Liver (tissue), 9 donors: ENCODE results near the gene EMP3. TPM values are rescaled to one million over a fixed set of nuclear protein-coding genes. Genes with fewer than 3 reads are reported as not detected.
"Not testable (repeated sequence)": the region's sequence is repeated elsewhere in the genome, so short reads cannot be mapped to it uniquely, and the experiment has no call there.

Source experiments
- DNase-seq: peaks from one replicate; pipeline ENCODE4 v3.0.0-alpha.2; 2017; ENCODE audit warnings: low spot score
- H3K27ac ChIP-seq, 2 donors: one replicate each; pipeline ENCODE4 v1.7.0; 2013; ENCODE audit warnings: inconsistent platforms in 2 of 2, low read length in 2 of 2, control low read depth in 1 of 2, low read depth in 1 of 2, mild to moderate bottlenecking in 1 of 2
- H3K27me3 ChIP-seq, 4 donors: one replicate each; pipeline versions ENCODE4 v1.6.1 to v1.7.0; 2013; ENCODE audit warnings: low read length in 3 of 4, inconsistent platforms in 1 of 4, mild to moderate bottlenecking in 1 of 4, moderate library complexity in 1 of 4; ENCODE audit not compliant: control insufficient read depth in 4 of 4, insufficient read depth in 4 of 4
- H3K36me3 ChIP-seq, 4 donors: one replicate each; pipeline versions ENCODE4 v1.6.1 to v1.7.0; 2013; ENCODE audit warnings: low read length in 3 of 4, mild to moderate bottlenecking in 3 of 4, low read depth in 1 of 4, moderate library complexity in 1 of 4; ENCODE audit not compliant: control insufficient read depth in 4 of 4, insufficient read depth in 3 of 4
- H3K4me1 ChIP-seq, 4 donors: one replicate each; pipeline versions ENCODE4 v1.6.1 to v1.7.0; 2013; ENCODE audit warnings: low read length in 3 of 4, mild to moderate bottlenecking in 3 of 4, moderate library complexity in 1 of 4; ENCODE audit not compliant: control insufficient read depth in 4 of 4, insufficient read depth in 4 of 4
- H3K4me3 ChIP-seq, 3 donors: one replicate each; pipeline versions ENCODE4 v1.6.1 to v1.7.0; 2013; ENCODE audit warnings: low read length in 3 of 3, control low read depth in 1 of 3, low read depth in 1 of 3, mild to moderate bottlenecking in 1 of 3
- H3K9ac ChIP-seq, 2 donors: one replicate each; pipeline ENCODE4 v1.7.0; 2013; ENCODE audit warnings: low read length in 2 of 2, mild to moderate bottlenecking in 2 of 2, moderate library complexity in 2 of 2, control low read depth in 1 of 2, low read depth in 1 of 2
- H3K9me3 ChIP-seq, 4 donors: one replicate each; pipeline versions ENCODE4 v1.6.1 to v1.7.0; 2013; ENCODE audit warnings: low read length in 3 of 4; ENCODE audit not compliant: control insufficient read depth in 4 of 4
- ATF3 ChIP-seq: IDR thresholded peaks from 2 replicates; pipeline ENCODE4 v1.6.1; 2016; ENCODE audit warnings: antibody characterized with exemption
- CTCF ChIP-seq: fragments of 150-350 bp; IDR thresholded peaks from 2 replicates; pipeline ENCODE4 v1.5.1; 2017; ENCODE audit warnings: improper control_type of control experiment, low read depth, low read length; ENCODE audit not compliant: missing input control
- EGR1 ChIP-seq, 2 donors: IDR thresholded peaks; 2 replicates each; pipeline ENCODE4 v1.6.1; 2016 to 2018; ENCODE audit warnings: antibody characterized with exemption in 2 of 2, low read depth in 2 of 2
- FOXA1 ChIP-seq: IDR thresholded peaks from 2 replicates; pipeline ENCODE4 v1.6.1; 2016; ENCODE audit warnings: antibody characterized with exemption
- FOXA2 ChIP-seq: IDR thresholded peaks from 2 replicates; pipeline ENCODE4 v1.6.1; 2016; ENCODE audit warnings: antibody characterized with exemption
- GABPA ChIP-seq, 2 donors: IDR thresholded peaks in 1 of 2; conservative IDR thresholded peaks in 1 of 2; 2 replicates each; pipeline ENCODE4 v1.6.1; 2016; ENCODE audit warnings: antibody characterized with exemption in 2 of 2, mild to moderate bottlenecking in 1 of 2, moderate library complexity in 1 of 2
- HNF4A ChIP-seq, 2 donors: conservative IDR thresholded peaks; 2 replicates each; pipeline ENCODE4 v1.6.1; 2016; ENCODE audit warnings: antibody characterized with exemption in 2 of 2, mild to moderate bottlenecking in 2 of 2
- JUND ChIP-seq, 2 donors: IDR thresholded peaks; 2 replicates each; pipeline ENCODE4 v1.6.1; 2016; ENCODE audit warnings: antibody characterized with exemption in 2 of 2
- NR2F2 ChIP-seq: IDR thresholded peaks from 2 replicates; pipeline ENCODE4 v1.6.1; 2016; ENCODE audit warnings: antibody characterized with exemption
- RAD21 ChIP-seq, 2 donors: IDR thresholded peaks; 2 replicates each; pipeline ENCODE4 v1.6.1; 2016; ENCODE audit warnings: antibody characterized with exemption in 2 of 2, mild to moderate bottlenecking in 2 of 2
- RXRA ChIP-seq, 2 donors: IDR thresholded peaks; 2 replicates each; pipeline ENCODE4 v1.6.1; 2017 to 2018; ENCODE audit warnings: antibody characterized with exemption in 2 of 2, mild to moderate bottlenecking in 1 of 2
- SP1 ChIP-seq: IDR thresholded peaks from 2 replicates; pipeline ENCODE4 v1.6.1; 2018; ENCODE audit warnings: antibody characterized with exemption, mild to moderate bottlenecking
- TAF1 ChIP-seq: conservative IDR thresholded peaks from 2 replicates; pipeline ENCODE4 v1.6.1; 2016; ENCODE audit warnings: antibody characterized with exemption, mild to moderate bottlenecking
- YY1 ChIP-seq: IDR thresholded peaks from 2 replicates; pipeline ENCODE4 v1.6.1; 2016; ENCODE audit warnings: antibody characterized with exemption, mild to moderate bottlenecking
- ZBTB33 ChIP-seq: IDR thresholded peaks from 2 replicates; pipeline ENCODE4 v1.6.1; 2016; ENCODE audit warnings: antibody characterized with exemption
- WGBS: extraction: QIAGEN DNeasy Blood & Tissue Kit; methylation state at CpG from one replicate; pipeline ENCODE4 v1.1.7; 2013; 5-methylcytosine and 5-hydroxymethylcytosine counted together
- polyA plus RNA-seq, 2 donors: library from polyadenylated mRNA; stranded (reverse) in 1 of 2; unstranded in 1 of 2; fragments of 200-250 nt in 1 of 2; fragments of >200 nt in 1 of 2; fragmentation: Nextera tagmentation in 1 of 2; extraction: Ambion mirVana in 1 of 2; gene quantifications; one replicate each; pipeline versions ENCODE4 v1.2.1 to v1.2.3, GENCODE V29; 2013 to 2015
- total RNA-seq, 2 donors: library from RNA; depleted of rRNA; stranded (reverse); fragments of >200 nt; gene quantifications; one replicate each; pipeline ENCODE4 v1.2.3, GENCODE V29; 2014
- donor health status: healthy.
- donor health status: healthy.
- donor health status: healthy.
- donor health status: healthy.
- donor health status: healthy.

EMP3 gene
- total and polyA plus RNA-seq, 4 donors, result 4.5 to 16.6 (median 11.7) TPM

GRCh38 chr19:48371367-48371766, 46.0 kb downstream of the EMP3 start:
- DNase-seq, result no peak
- Histone ChIP-seq H3K4me3 (no peak overlapping the region), H3K36me3 (no peaks in the 10 kb centered on the region), H3K27me3 (no peaks in the 10 kb centered on the region), H3K9ac (no peak overlapping the region), H3K4me1 (no peaks in the 10 kb centered on the region), H3K27ac (no peak overlapping the region), H3K9me3 (no peaks in the 10 kb centered on the region)
- TF ChIP-seq RAD21 (IDR thresholded peaks at IDR 0.05) (no peak), FOXA2 (no peak), ZBTB33 (no peak), YY1 (no peak), ATF3 (no peak), NR2F2 (no peak), GABPA (IDR thresholded peaks at IDR 0.05 in 1 of 2, conservative IDR thresholded peaks at IDR 0.05 in 1 of 2) (no peak)
- 86% methylated on average over 7 of the region's 7 CpGs for WGBS

GRCh38 chr19:48371771-48372170, 46.4 kb downstream of the EMP3 start:
- not testable (repeated sequence) for H3K9ac ChIP-seq, H3K27me3 ChIP-seq, DNase-seq, H3K4me3 ChIP-seq, H3K9me3 ChIP-seq, H3K36me3 ChIP-seq, H3K4me1 ChIP-seq, H3K27ac ChIP-seq
- 98% methylated on average over 5 of the region's 5 CpGs for WGBS

GRCh38 chr19:48372904-48373303, 47.6 kb downstream of the EMP3 start:
- 71% methylated on average over 4 of the region's 4 CpGs for WGBS
- Histone ChIP-seq H3K36me3 (no peaks in the 10 kb centered on the region), H3K4me3 (no peak overlapping the region), H3K4me1 (no peaks in the 10 kb centered on the region), H3K27ac (no peak overlapping the region), H3K27me3 (no peaks in the 10 kb centered on the region), H3K9ac (no peak overlapping the region), H3K9me3 (no peaks in the 10 kb centered on the region)
- DNase-seq, result no peak
- TF ChIP-seq HNF4A (conservative IDR thresholded peaks at IDR 0.05) (no peak), ATF3 (no peak), EGR1 (IDR thresholded peaks at IDR 0.05; ENCODE audit: low read depth in 2 of 2) (no peak), RXRA (IDR thresholded peaks at IDR 0.05) (no peak), FOXA2 (no peak), JUND (IDR thresholded peaks at IDR 0.05) (no peak), GABPA (IDR thresholded peaks at IDR 0.05 in 1 of 2, conservative IDR thresholded peaks at IDR 0.05 in 1 of 2) (no peak), NR2F2 (no peak), RAD21 (IDR thresholded peaks at IDR 0.05) (no peak), TAF1 (no peak), ZBTB33 (no peak), SP1 (no peak), FOXA1 (no peak), YY1 (no peak), CTCF (no peak)
